AG10803 (cell line): Measurements from ENCODE around the gene ACTL9.

Experiments
- DNase-seq: peaks from one replicate; pipeline ENCODE4 v3.0.0; 2010; ENCODE audit warnings: low read depth
- H3K4me3 ChIP-seq: 2 replicates; pipeline ENCODE4 v1.5.1; 2011; ENCODE audit warnings: mild to moderate bottlenecking, low read length, control low read depth
- CTCF ChIP-seq: conservative IDR thresholded peaks from 2 replicates; pipeline ENCODE4 v1.5.1; 2011; ENCODE audit warnings: mild to moderate bottlenecking, low read length, control low read depth, inconsistent platforms

Gene ACTL9

GRCh38 chr19:8662263-8662662 lies 36.3 kb downstream of the ACTL9 start:
- no peak overlapping the region for H3K4me3 ChIP-seq
- no peak for DNase-seq
- TF ChIP-seq CTCF: no peak

- no peak overlapping the region for H3K4me3 ChIP-seq
- DNase-seq: no peak
- TF ChIP-seq CTCF: no peak
Observed at GRCh38 chr19:8659905-8660304, 38.7 kb downstream of the ACTL9 start.

GRCh38 chr19:8657869-8658268 lies 40.7 kb downstream of the ACTL9 start:
- no peak for DNase-seq
- TF ChIP-seq CTCF: no peak
- no peak overlapping the region for H3K4me3 ChIP-seq

- no peak for TF ChIP-seq CTCF
- no peak for DNase-seq
- H3K4me3 ChIP-seq: no peak overlapping the region
Observed at GRCh38 chr19:8655340-8655709, 43.3 kb downstream of the ACTL9 start.

- H3K4me3 ChIP-seq: no peak overlapping the region; the same call in 1 of the 2 replicates
- peak; percentile 92 for TF ChIP-seq CTCF
- DNase-seq: peak; percentile 23
Observed at GRCh38 chr19:8654591-8655339, 43.8 kb downstream of the ACTL9 start.

- peak; percentile 12 for DNase-seq
- H3K4me3 ChIP-seq: no peak overlapping the region
- no peak for TF ChIP-seq CTCF
Observed at GRCh38 chr19:8648240-8648639, 50.4 kb downstream of the ACTL9 start.
